Middle frontal gyrus (tissue), 1 donor: ENCODE data around the gene PRORP.
A peak's percentile ranks its signal among the peaks of the same experiment; 100 is the strongest.
"Not testable (repeated sequence)": the region's sequence is repeated elsewhere in the genome, so short reads cannot be mapped to it uniquely, and the experiment has no call there.

Experiments used
- DNase-seq: peaks from one replicate; pipeline ENCODE4 v3.0.0-alpha.2; 2015; ENCODE audit warnings: low spot score; ENCODE audit errors: extremely low spot score

PRORP gene

DNA sequence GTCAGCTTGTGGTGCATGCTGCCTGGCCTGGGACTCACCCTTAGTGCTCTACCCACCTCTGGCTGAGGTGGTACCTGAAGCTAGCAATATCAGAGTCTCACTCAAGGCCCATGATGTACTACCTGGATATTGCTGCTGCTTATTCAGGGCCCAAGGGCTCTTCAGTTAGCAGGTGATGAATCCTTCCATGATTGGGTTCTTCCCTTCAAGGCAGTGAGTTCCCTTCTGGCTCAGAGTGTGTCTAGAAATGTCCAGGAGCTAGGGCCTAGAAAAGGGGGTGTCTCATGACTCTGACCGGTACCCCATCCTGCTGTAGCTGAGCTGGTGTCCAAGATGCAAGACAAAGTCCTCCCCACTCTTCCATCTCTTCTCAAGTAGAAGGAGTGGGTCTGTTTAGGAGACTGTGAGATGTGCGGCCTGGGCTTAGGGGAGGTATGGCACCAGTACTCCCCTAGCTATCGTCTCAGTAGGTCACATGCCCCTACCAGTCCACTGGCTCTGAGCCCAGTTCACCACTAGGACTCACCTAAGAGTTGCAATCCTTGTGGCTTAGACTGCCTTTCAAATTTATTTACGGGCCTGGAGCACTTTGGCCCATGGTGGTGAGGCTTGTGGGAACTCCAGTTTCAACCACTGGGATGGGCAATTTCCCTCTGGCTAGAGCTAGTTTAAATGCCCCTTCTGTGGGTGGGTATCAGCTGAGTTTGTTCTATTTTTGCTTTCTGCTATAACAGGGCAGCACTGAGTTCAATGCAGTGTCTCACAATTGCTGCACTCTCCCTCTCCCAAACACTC lies 12.2 kb downstream of the PRORP start:
- DNase-seq: no peak

- DNase-seq: no peak
These were observed 16.2 kb downstream of the PRORP start for GRCh38 chr14:35138585-35138984.

- DNase-seq: peak; percentile 24
These were observed 18.6 kb downstream of the PRORP start for GRCh38 chr14:35140718-35141581.

- DNase-seq: no peak
These were observed 21.7 kb downstream of the PRORP start for GRCh38 chr14:35144029-35144428.

DNA sequence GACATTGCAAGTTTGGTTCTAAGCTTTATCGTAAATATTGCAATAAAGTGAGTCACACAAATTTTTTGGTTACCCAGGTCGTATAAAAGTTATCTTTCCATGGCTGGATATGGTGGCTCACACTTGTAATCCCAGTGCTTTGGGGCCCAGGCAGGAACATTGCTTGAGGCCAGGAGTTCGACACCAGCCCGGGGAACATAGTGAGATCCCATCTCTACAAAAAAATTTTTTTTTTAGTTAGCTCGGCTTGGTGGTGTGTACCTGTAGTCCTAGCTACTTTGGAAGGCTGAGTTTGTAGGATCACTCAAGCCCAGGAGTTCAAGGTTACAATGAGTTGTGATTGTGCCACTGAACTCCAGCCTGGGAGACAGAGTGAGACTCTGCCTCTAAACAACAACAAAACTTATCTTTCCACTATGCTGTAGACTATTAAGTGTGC lies 24.4 kb downstream of the PRORP start:
- no peak for DNase-seq

DNA sequence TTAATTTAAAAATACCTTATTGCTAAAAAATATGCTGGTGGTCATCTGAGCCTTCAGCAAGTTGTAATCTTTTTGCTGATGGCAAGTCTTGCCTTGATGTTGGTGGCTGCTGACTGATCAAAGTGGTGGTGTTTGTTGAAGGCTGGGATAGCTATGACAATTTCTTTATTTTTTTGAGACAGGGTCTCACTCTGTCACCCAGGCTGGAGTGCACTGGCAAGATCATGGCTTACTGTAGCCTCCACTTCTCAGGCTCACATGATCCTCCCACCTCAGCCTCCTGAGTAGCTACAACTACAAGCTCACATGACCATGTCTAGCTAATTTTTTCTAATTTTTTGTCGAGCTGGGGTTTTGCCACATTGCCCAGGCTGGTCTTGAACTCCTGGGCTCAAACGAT lies 24.8 kb downstream of the PRORP start:
- DNase-seq: no peak

GRCh38 chr14:35147711-35148110 lies 25.4 kb downstream of the PRORP start:
- no peak for DNase-seq

DNA sequence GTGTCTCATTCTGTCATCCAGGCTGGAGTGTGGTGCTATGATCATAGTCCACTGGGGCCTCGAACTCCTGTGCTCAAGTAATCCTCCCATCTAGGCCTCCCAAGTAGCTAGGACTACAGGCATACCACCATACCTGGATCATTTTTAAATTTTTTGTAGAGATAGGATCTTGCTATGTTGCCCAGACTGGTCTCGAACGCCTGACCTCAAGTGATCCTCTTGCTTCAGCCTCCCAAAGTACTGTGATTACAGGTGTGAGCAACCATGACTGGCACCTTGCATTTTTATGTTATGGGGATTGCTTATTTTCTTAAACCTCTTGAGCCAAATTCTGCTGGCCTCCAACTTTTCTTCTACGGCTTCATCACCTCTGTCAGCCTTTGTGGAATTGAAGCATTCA lies 26.9 kb downstream of the PRORP start:
- no peak for DNase-seq

DNA sequence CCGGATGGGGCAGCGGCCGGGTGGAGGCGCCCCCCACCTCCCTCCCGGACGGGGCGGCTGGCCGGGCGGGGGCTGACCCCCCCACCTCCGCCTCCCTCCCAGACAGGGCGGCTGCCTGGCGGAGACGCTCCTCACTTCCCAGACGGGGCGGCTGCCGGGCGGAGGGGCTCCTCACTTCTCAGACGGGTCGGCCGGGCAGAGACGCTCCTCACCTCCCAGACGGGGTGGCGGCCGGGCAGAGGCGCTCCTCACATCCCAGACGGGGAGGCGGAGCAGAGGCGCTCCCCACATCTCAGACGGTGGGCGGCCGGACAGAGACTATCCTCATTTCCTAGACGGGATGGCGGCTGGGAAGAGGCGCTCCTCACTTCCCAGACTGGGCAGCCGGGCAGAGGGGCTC lies 30.2 kb downstream of the PRORP start:
- not testable (repeated sequence) for DNase-seq

DNA sequence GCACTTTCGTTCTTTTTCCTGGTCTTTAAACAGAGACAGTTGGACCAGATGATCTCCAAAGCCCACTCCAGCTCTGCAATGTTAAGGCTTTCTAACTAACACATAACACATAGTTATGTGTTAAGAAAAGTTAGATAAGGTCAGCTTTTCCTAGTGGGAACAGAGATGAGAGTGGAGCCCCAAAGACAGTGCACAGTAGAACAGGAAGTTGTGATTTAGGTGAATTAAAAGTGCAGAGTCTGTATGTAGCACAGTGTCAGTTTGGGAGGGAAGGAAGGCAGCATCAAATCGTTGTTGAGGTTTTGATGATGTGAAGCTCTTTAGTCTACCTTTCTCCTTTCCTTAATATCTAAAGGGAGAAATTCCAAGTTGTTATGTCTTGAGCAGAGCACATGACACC lies 31.7 kb downstream of the PRORP start:
- DNase-seq: no peak

GRCh38 chr14:35155962-35156361 lies 33.6 kb downstream of the PRORP start:
- no peak for DNase-seq

- DNase-seq: no peak
These were observed 36.1 kb downstream of the PRORP start for GRCh38 chr14:35158491-35158890.

DNA sequence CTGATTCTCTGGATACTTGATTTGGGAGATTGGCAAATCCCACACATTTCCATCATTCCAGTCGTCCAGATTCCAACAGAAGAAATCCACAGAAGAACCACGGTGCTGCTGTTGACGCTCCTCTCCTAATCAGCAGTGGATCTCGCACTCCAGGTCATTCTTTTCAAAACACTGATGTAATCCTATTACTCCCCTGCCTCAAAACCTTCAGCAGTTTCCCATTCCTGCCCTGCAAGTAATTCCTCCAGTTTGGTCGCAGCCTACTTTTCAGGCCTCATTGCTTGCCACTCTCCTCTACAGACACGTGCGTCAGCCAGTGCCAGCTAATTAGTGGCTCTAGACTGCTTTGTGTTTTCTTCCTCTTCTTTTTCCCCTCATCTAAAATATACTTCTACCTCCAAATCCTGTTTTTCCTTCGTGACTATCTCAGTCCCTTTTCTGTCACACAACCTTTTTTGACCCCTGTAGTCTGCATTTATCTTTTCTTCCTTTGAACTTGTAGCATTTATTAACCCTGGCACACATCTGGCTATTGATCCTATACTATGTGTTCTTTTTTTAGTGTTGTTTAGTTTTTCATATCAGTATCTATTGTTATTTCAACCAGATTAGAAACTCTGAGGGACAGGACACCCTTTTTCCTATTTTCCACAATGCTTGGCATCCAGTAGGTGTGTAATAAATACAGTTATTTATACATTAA lies 36.8 kb downstream of the PRORP start:
- no peak for DNase-seq

DNA sequence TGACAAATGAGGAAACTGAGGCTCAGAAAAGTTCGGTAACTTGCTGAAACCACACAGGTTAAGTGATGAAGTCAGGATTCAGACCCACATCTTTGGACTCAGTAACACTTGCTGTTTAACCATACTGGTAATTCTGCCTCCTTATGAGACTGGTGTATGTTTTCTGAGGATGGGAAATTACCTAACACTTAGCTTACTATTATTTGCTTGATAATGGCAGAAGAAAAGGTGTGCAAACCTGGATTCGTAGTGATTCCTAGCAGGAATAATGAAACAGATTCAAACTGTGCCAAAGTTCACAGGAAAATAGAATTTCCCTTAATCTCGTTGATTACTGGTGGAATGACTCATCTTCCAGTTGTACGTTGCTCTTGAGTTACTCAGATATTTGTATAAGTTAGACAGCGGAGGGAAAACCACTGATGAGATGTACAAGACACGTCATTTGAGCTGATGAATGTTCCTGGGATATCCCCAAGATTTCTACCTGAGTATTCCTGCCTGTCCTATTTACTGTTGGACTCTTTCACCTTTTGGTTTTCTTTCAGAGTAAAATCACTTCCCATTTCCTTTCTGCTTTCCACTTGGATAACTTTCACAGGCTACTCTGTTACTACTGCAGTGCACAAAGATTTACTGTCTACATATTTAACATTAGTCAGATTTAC lies 37.5 kb downstream of the PRORP start:
- no peak for DNase-seq

DNA sequence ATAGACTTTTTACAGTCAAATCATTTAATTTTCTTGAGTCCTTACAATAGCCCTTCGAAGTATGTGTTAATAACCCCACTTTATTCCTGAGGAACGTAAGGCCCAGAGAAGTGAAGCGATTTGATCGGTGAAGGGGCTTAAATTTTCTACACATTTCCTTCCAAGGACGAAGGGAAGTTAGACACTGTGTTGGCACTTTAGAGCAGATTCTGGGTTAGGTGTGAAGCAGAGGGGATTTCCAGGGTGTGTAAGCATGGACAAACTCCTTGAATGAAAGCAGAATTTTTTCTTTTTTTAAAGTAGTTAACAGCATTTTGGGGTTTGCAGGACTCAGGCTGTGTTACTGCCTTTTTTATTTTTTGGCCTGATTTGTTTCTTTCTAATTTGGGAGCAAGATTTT lies 38.9 kb downstream of the PRORP start:
- DNase-seq: no peak

- no peak for DNase-seq
These were observed 41.0 kb downstream of the PRORP start for GRCh38 chr14:35163384-35163783.

- no peak for DNase-seq
These were observed 42.5 kb downstream of the PRORP start for GRCh38 chr14:35164849-35165248.

GRCh38 chr14:35167496-35167895 lies 45.1 kb downstream of the PRORP start:
- DNase-seq: no peak
